Neural cell (in vitro differentiated cells): ENCODE results near the gene LRRD1. TPM values are rescaled to one million over a fixed set of nuclear protein-coding genes. Genes with fewer than 3 reads are reported as not detected.
"Not testable (repeated sequence)": the region's sequence is repeated elsewhere in the genome, so short reads cannot be mapped to it uniquely, and the experiment has no call there.

Source experiments
- H2AFZ ChIP-seq: fragments of 200-600, 300-800 bp; sonication (generic), shearing (Covaris generic); 2 replicates; pipeline ENCODE4 v1.6.0; 2014; ENCODE audit warnings: low read depth, mild to moderate bottlenecking, antibody characterized with exemption, low read length, moderate library complexity
- H3F3A ChIP-seq: fragments of 200-600 bp; shearing (Covaris generic); 2 replicates; pipeline ENCODE4 v1.6.1; 2016; ENCODE audit warnings: mild to moderate bottlenecking, moderate library complexity, mixed read lengths, antibody characterized with exemption, low read length; ENCODE audit not compliant: insufficient read depth, poor library complexity, severe bottlenecking
- H3K27ac ChIP-seq: fragments of 200-600, 300-800 bp; sonication (generic), shearing (Covaris generic); 2 replicates; pipeline ENCODE4 v1.5.1; 2014; ENCODE audit warnings: mild to moderate bottlenecking, low read length, moderate library complexity
- H3K27me3 ChIP-seq: fragments of 300-800, 200-600 bp; sonication (generic), shearing (Covaris generic); 2 replicates; pipeline ENCODE4 v1.6.0; 2014; ENCODE audit warnings: mild to moderate bottlenecking, low read depth, low read length, moderate library complexity; ENCODE audit not compliant: insufficient read depth
- H3K36me3 ChIP-seq: fragments of 300-800, 200-600 bp; sonication (generic), shearing (Covaris generic); 2 replicates; pipeline ENCODE4 v1.5.1; 2014; ENCODE audit warnings: mild to moderate bottlenecking, antibody characterized with exemption, low read length, moderate library complexity; ENCODE audit not compliant: insufficient read depth
- H3K4me2 ChIP-seq: fragments of 300-800, 200-600 bp; sonication (generic), shearing (Covaris generic); 2 replicates; pipeline ENCODE4 v1.6.0; 2014; ENCODE audit warnings: mild to moderate bottlenecking, low read length
- H3K4me3 ChIP-seq: fragments of 300-800, 200-600 bp; sonication (generic), shearing (Covaris generic); 2 replicates; pipeline ENCODE4 v1.5.1; 2014; ENCODE audit warnings: mild to moderate bottlenecking, low read length, moderate library complexity
- H3K79me2 ChIP-seq: fragments of 200-600 bp; shearing (Covaris generic); replicated peaks from 2 replicates; pipeline ENCODE4 v1.6.0; 2014; ENCODE audit warnings: mild to moderate bottlenecking, low read length, moderate library complexity; ENCODE audit not compliant: insufficient read depth
- H3K9ac ChIP-seq: fragments of 300-800, 200-600 bp; sonication (generic), shearing (Covaris generic); 2 replicates; pipeline ENCODE4 v1.6.1; 2016; ENCODE audit warnings: mild to moderate bottlenecking, low read length, mixed read lengths
- H3K9me2 ChIP-seq: fragments of 200-600 bp; shearing (Covaris generic); 2 replicates; pipeline ENCODE4 v1.6.1; 2016; ENCODE audit warnings: mild to moderate bottlenecking, low read length, mixed read lengths; ENCODE audit not compliant: insufficient read depth
- H3K9me3 ChIP-seq: fragments of 200-600, 300-800 bp; sonication (generic), shearing (Covaris generic); 2 replicates; pipeline ENCODE4 v1.6.1; 2016; ENCODE audit warnings: mild to moderate bottlenecking, mixed run types, low read length, moderate library complexity, mixed read lengths
- H4K20me1 ChIP-seq: fragments of 200-600 bp; shearing (Covaris generic); 2 replicates; pipeline ENCODE4 v1.6.1; 2016; ENCODE audit warnings: mild to moderate bottlenecking, mixed run types; ENCODE audit not compliant: insufficient read depth
- CTCF ChIP-seq: fragments of 450-650 bp; IDR thresholded peaks from 2 replicates; pipeline ENCODE4 v1.5.1; 2014; ENCODE audit warnings: antibody characterized with exemption, mild to moderate bottlenecking, moderate library complexity; ENCODE audit not compliant: poor library complexity, severe bottlenecking
- EP300 ChIP-seq: fragments of 450-650 bp; conservative IDR thresholded peaks from 2 replicates; pipeline ENCODE4 v1.6.1; 2014; ENCODE audit warnings: antibody characterized with exemption, mild to moderate bottlenecking, moderate library complexity; ENCODE audit not compliant: poor library complexity, severe bottlenecking
- EZH2 ChIP-seq: fragments of 200-600, 300-800 bp; shearing (Covaris generic), sonication (generic); IDR thresholded peaks from 2 replicates; pipeline ENCODE4 v1.6.1; 2014; ENCODE audit warnings: antibody characterized with exemption, low read length, borderline replicate concordance, mild to moderate bottlenecking; ENCODE audit not compliant: insufficient read depth, poor library complexity, severe bottlenecking
- MXI1 ChIP-seq: fragments of 450-650 bp; conservative IDR thresholded peaks from 2 replicates; pipeline ENCODE4 v1.6.1; 2014; ENCODE audit warnings: antibody characterized with exemption, mild to moderate bottlenecking; ENCODE audit not compliant: poor library complexity, severe bottlenecking
- POLR2AphosphoS5 ChIP-seq: IDR thresholded peaks from 2 replicates; pipeline ENCODE4 v1.6.1; 2012
- RAD21 ChIP-seq: fragments of 450-650 bp; conservative IDR thresholded peaks from 2 replicates; pipeline ENCODE4 v1.6.1; 2014; ENCODE audit warnings: antibody characterized with exemption, mild to moderate bottlenecking, moderate library complexity
- SMC3 ChIP-seq: fragments of 450-650 bp; conservative IDR thresholded peaks from 2 replicates; pipeline ENCODE4 v1.6.1; 2014; ENCODE audit warnings: antibody characterized with exemption, mild to moderate bottlenecking, moderate library complexity; ENCODE audit not compliant: poor library complexity
- TAF1 ChIP-seq: IDR thresholded peaks from 2 replicates; pipeline ENCODE4 v1.6.1; 2012; ENCODE audit warnings: low read depth
- polyA plus RNA-seq: library from polyadenylated mRNA; depleted of rRNA; stranded (reverse); fragments of >200 nt; gene quantifications from 2 replicates; pipeline ENCODE4 v1.2.3, GENCODE V29; 2014
- TF ChIP-seq, protein P1 (sequence below): IDR thresholded peaks from 2 replicates; pipeline ENCODE4 v1.6.1; 2012; ENCODE audit warnings: borderline replicate concordance

The LRRD1 gene
- polyA plus RNA-seq, 1 donor from 2014 or later: 2.7 TPM

- no peaks in the 10 kb centered on the region for H3K9me2 ChIP-seq
- H3K9ac ChIP-seq: no peak overlapping the region
- peaks cover 24% of the 10 kb centered on the region for H3K36me3 ChIP-seq
These were observed 68.1 kb downstream of the LRRD1 start for GRCh38 chr7:92110857-92111256.

GRCh38 chr7:92108821-92109220, 70.1 kb downstream of the LRRD1 start:
- no peaks in the 10 kb centered on the region for H3K9me3 ChIP-seq
- no peaks in the 10 kb centered on the region for H3F3A ChIP-seq
- H3K4me3 ChIP-seq: no peak overlapping the region
- H4K20me1 ChIP-seq: no peaks in the 10 kb centered on the region
- H3K27ac ChIP-seq: no peak overlapping the region
- no peaks in the 10 kb centered on the region for H3K27me3 ChIP-seq
- H3K9me2 ChIP-seq: no peaks in the 10 kb centered on the region
- no peaks in the 10 kb centered on the region for H3K79me2 ChIP-seq
- H2AFZ ChIP-seq: no peak overlapping the region
- no peak overlapping the region for H3K4me2 ChIP-seq
- peaks cover 19% of the 10 kb centered on the region for H3K36me3 ChIP-seq
- H3K9ac ChIP-seq: no peak overlapping the region
- TF ChIP-seq SMC3: no peak
- TF ChIP-seq TAF1: no peak
- no peak for TF ChIP-seq EP300
- no peak for TF ChIP-seq MXI1
- TF ChIP-seq POLR2AphosphoS5: no peak
- no peak for TF ChIP-seq CTCF
- TF ChIP-seq RAD21: no peak
- no peak for TF ChIP-seq EZH2
- TF ChIP-seq, protein P1, sequence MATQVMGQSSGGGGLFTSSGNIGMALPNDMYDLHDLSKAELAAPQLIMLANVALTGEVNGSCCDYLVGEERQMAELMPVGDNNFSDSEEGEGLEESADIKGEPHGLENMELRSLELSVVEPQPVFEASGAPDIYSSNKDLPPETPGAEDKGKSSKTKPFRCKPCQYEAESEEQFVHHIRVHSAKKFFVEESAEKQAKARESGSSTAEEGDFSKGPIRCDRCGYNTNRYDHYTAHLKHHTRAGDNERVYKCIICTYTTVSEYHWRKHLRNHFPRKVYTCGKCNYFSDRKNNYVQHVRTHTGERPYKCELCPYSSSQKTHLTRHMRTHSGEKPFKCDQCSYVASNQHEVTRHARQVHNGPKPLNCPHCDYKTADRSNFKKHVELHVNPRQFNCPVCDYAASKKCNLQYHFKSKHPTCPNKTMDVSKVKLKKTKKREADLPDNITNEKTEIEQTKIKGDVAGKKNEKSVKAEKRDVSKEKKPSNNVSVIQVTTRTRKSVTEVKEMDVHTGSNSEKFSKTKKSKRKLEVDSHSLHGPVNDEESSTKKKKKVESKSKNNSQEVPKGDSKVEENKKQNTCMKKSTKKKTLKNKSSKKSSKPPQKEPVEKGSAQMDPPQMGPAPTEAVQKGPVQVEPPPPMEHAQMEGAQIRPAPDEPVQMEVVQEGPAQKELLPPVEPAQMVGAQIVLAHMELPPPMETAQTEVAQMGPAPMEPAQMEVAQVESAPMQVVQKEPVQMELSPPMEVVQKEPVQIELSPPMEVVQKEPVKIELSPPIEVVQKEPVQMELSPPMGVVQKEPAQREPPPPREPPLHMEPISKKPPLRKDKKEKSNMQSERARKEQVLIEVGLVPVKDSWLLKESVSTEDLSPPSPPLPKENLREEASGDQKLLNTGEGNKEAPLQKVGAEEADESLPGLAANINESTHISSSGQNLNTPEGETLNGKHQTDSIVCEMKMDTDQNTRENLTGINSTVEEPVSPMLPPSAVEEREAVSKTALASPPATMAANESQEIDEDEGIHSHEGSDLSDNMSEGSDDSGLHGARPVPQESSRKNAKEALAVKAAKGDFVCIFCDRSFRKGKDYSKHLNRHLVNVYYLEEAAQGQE: no peak

More at GRCh38 chr7:92110857-92111256, 68.1 kb downstream of the LRRD1 start:
- Histone ChIP-seq H3K27ac (no peak overlapping the region), H4K20me1 (no peaks in the 10 kb centered on the region), H3K4me2 (no peak overlapping the region), H3K4me3 (no peak overlapping the region), H3K27me3 (no peaks in the 10 kb centered on the region), H2AFZ (no peak overlapping the region), H3K9me3 (no peaks in the 10 kb centered on the region), H3F3A (no peaks in the 10 kb centered on the region), H3K79me2 (peaks cover 12% of the 10 kb centered on the region)
- no peak for TF ChIP-seq EZH2
- TF ChIP-seq, protein P1: no peak
- no peak for TF ChIP-seq EP300
- no peak for TF ChIP-seq CTCF
- TF ChIP-seq RAD21: no peak

DNA sequence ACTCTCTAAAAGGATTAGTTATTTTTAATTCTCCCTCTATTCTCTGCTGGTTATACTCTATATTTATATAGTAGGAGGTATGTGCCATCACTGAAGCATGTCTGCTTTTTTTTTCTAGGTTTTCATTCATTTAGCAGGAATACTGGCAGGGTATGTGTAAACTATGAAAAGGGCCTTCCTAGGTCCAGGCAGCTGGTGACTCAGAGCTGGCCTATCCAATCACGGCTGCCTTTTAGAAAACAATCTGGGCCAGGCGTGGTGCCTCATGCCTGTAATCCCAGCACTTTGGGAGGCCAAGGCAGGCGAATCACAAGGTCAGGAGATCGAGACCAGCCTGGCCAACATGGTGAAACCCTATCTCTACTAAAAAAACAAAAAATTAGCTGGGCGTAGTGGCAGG, 76.1 kb downstream of the LRRD1 start:
- H3K4me3 ChIP-seq, H3K27ac ChIP-seq, H3K9me2 ChIP-seq, H3K27me3 ChIP-seq, H2AFZ ChIP-seq, H3K9ac ChIP-seq, H4K20me1 ChIP-seq, H3K4me2 ChIP-seq, H3K9me3 ChIP-seq, H3K79me2 ChIP-seq, H3F3A ChIP-seq: not testable (repeated sequence)
- H3K36me3 ChIP-seq: peaks cover 15% of the 10 kb centered on the region
